GM12891 (cell line): ENCODE results near the gene NRIP1.

Source experiments
- POLR2A ChIP-seq: IDR thresholded peaks from 2 replicates; pipeline ENCODE4 v1.6.1; 2011; ENCODE audit warnings: low read depth, low read length, control low read depth
- POLR2AphosphoS5 ChIP-seq: IDR thresholded peaks from 2 replicates; pipeline ENCODE4 v1.6.1; 2011; ENCODE audit warnings: low read depth, low read length, control low read depth
- SPI1 ChIP-seq: IDR thresholded peaks from 2 replicates; pipeline ENCODE4 v1.6.1; 2011; ENCODE audit warnings: low read depth, low read length, control low read depth
- TAF1 ChIP-seq: IDR thresholded peaks from 2 replicates; pipeline ENCODE4 v1.6.1; 2011; ENCODE audit warnings: low read depth, low read length, control low read depth

DNA sequence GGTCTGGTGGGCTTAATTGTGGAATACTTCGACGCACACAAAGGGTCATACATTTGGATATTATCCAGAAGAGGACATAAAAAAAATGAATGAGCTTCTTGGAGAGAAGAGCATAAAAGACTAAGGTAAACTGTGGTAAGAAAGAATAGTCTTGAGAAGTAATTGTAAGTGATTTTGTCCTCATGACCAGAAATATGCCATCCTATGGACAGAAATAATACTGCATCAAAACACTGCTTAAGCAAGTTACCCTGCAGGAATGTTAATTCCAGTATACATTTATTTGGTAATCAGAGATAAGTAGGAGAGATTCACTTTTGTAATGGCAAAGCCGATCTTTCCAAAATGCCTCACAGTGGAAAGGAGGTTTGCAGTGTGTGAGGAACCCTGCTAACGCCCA, 111.9 kb downstream of the NRIP1 start:
- no peak for TF ChIP-seq POLR2A
- TF ChIP-seq POLR2AphosphoS5: no peak
- TF ChIP-seq TAF1: no peak
- no peak for TF ChIP-seq SPI1
